Pancreas (tissue), 10 donors: ENCODE measurements around the gene FBF1. TPM values are rescaled to one million over a fixed set of nuclear protein-coding genes. Genes with fewer than 3 reads are reported as not detected.

Experiments
- ATAC-seq, 4 donors: fragments of 200-7000 bp; cut with Tn5 transposase; one replicate each; pipeline versions ENCODE4 v1.8.0 to v1.9.1; 2020; ENCODE audit warnings: mild to moderate bottlenecking in 4 of 4, moderate library complexity in 4 of 4
- DNase-seq, 6 donors: peaks; one replicate each; pipeline ENCODE4 v3.0.0-alpha.2; 2020
- FAIRE-seq: peaks from 2 replicates; lab custom pipeline; 2012; peaks lifted over from hg19 to GRCh38; lab: Jason Lieb, UNC
- H3K27ac ChIP-seq, 4 donors: fragments of 200-600 bp; sonication (generic); 1 replicate in 3 of 4; 2 replicates in 1 of 4; pipeline versions ENCODE4 v1.5.0 to v1.8.0; 2020
- H3K27me3 ChIP-seq, 4 donors: fragments of 200-600 bp; one replicate each; pipeline ENCODE4 v1.8.0; 2021
- H3K36me3 ChIP-seq, 3 donors: fragments of 200-600 bp; sonication (generic) in 1 of 3; one replicate each; pipeline versions ENCODE4 v1.5.0 to v1.8.0; 2020 to 2021
- H3K4me1 ChIP-seq, 3 donors: fragments of 200-600 bp; one replicate each; pipeline ENCODE4 v1.8.0; 2021
- H3K4me3 ChIP-seq, 4 donors: fragments of 200-600 bp; sonication (generic) in 2 of 4; one replicate each; pipeline versions ENCODE4 v1.5.0 to v1.8.0; 2020 to 2021
- H3K9me3 ChIP-seq, 4 donors: fragments of 200-600 bp; one replicate each; pipeline ENCODE4 v1.8.0; 2021
- CTCF ChIP-seq, 4 donors: fragments of 200-600 bp; sonication (generic) in 3 of 4; IDR thresholded peaks; one replicate each; pipeline versions ENCODE4 v1.5.0 to v1.8.0; 2021; ENCODE audit warnings: antibody characterized with exemption in 4 of 4
- WGBS, 2 donors: extraction: QIAGEN DNeasy Blood & Tissue Kit; methylation state at CpG; one replicate each; pipeline ENCODE4 v1.1.7; 2013; 5-methylcytosine and 5-hydroxymethylcytosine counted together
- intact Hi-C, 3 donors: fragments of 100-400 bp; cut with DNase I; formaldehyde crosslinking; loops; one replicate each; pipeline versions ENCODE4 v1.11.1 to v1.14.2; 2022
- polyA plus RNA-seq, 2 donors: library from polyadenylated mRNA; stranded (reverse); fragments of 200-250 nt; gene quantifications; one replicate each; pipeline ENCODE4 v1.2.3, GENCODE V29; 2013
- total RNA-seq, 6 donors: library from RNA; stranded (reverse); fragmentation: NEBNext Ultra II Directional in 4 of 6; extraction: Animal tissue kit (Norgen Biotek cat#: 25700) in 4 of 6; gene quantifications; one replicate each; pipeline versions ENCODE4 v1.2.1 to v1.2.4, GENCODE V29; 2021 to 2023
- donor health status: healthy with polysubstance abuse.
- donor health status: DM: no; HTN: no; CAD: no; lungs with moderate emphysema.
- donor health status: DM: no; HTN: no; CAD: no.
- donor health status: control.
- donor health status: control.
- donor health status: Bipolar disorder and iron deficiency.
- donor health status: DM: yes; HTN: yes; CAD: no.
- donor health status: DM: no; HTN: no; CAD: no.
- donor health status: DM: no; HTN: no; CAD: no.
- donor health status: DM: yes; HTN: yes; CAD: no.

Gene FBF1
- total and polyA plus RNA-seq, 8 donors: 2.4 to 24.8 (median 4.5) TPM

- no peak for DNase-seq
- no peak for TF ChIP-seq CTCF (IDR thresholded peaks at IDR 0.05)
- intact Hi-C loops: no loop called here
- H3K4me3 ChIP-seq: no peak overlapping the region
- no peak for ATAC-seq
- no peaks in the 10 kb centered on the region for H3K27me3 ChIP-seq
- no peak overlapping the region for H3K27ac ChIP-seq
- H3K9me3 ChIP-seq: no peaks in the 10 kb centered on the region
- WGBS, 2 donors: 89 to 91% methylated on average over 6 of the region's 6 CpGs
- H3K4me1 ChIP-seq: peaks cover 3 to 9% (median 9%) of the 10 kb centered on the region in 3 donors
- H3K36me3 ChIP-seq: peaks cover 0 to 4% (median 0%) of the 10 kb centered on the region in 3 donors
- FAIRE-seq: no peak
Measured at GRCh38 chr17:75965468-75965867, 24.6 kb upstream of the FBF1 start.

GRCh38 chr17:75959839-75960511 is 19.1 kb upstream of the FBF1 start:
- Histone ChIP-seq H3K4me3 (no peak overlapping the region), H3K9me3 (no peaks in the 10 kb centered on the region), H3K4me1 (peaks cover 8 to 25% (median 23%) of the 10 kb centered on the region in 3 donors), H3K27ac (peak overlapping the region in 2 of 4 donors; percentile 20 to 53), H3K27me3 (no peaks in the 10 kb centered on the region), H3K36me3 (peaks cover 0 to 17% (median 2%) of the 10 kb centered on the region in 3 donors)
- intact Hi-C loops: no loop called here
- no peak for TF ChIP-seq CTCF (IDR thresholded peaks at IDR 0.05)
- WGBS, 2 donors: 78 to 79% methylated on average over 11 of the region's 11 CpGs
- DNase-seq (no peak), FAIRE-seq (no peak), ATAC-seq (peak in 2 of 4 donors; percentile 17 to 25)

GRCh38 chr17:75959051-75959838 is 18.4 kb upstream of the FBF1 start:
- FAIRE-seq: no peak
- intact Hi-C loops: no loop called here
- DNase-seq: no peak
- WGBS, 2 donors: 10% methylated on average over 8 of the region's 8 CpGs
- Histone ChIP-seq H3K27me3 (no peaks in the 10 kb centered on the region), H3K4me3 (no peak overlapping the region), H3K4me1 (peaks cover 8 to 25% (median 23%) of the 10 kb centered on the region in 3 donors), H3K27ac (peak overlapping the region in 3 of 4 donors; percentile 6 to 53 (median 20)), H3K36me3 (peaks cover 0 to 24% (median 8%) of the 10 kb centered on the region in 3 donors), H3K9me3 (no peaks in the 10 kb centered on the region)
- peak; percentile 81 to 90 (median 86) for ATAC-seq
- TF ChIP-seq CTCF (IDR thresholded peaks at IDR 0.05): no peak

- peaks cover 4 to 95% (median 64%) of the 10 kb centered on the region in 3 donors for H3K36me3 ChIP-seq
- no peaks in the 10 kb centered on the region for H3K4me1 ChIP-seq
- no peak for FAIRE-seq
- no peak for ATAC-seq
- 77 to 81% methylated on average over 8 of the region's 8 CpGs for WGBS, 2 donors
- no peaks in the 10 kb centered on the region for H3K27me3 ChIP-seq
- no peak overlapping the region for H3K4me3 ChIP-seq
- no peak for DNase-seq
- no peak overlapping the region for H3K27ac ChIP-seq
- TF ChIP-seq CTCF (IDR thresholded peaks at IDR 0.05): no peak
- no peaks in the 10 kb centered on the region for H3K9me3 ChIP-seq
- intact Hi-C loops: no loop called here
Measured at GRCh38 chr17:75950855-75951554, 10.2 kb upstream of the FBF1 start.
